Endothelial cell of umbilical vein (primary cell): ENCODE data around the gene KLF13.

Experiments
- CTCF ChIP-seq, 2 donors: IDR thresholded peaks; 1 replicate in 1 of 2; 2 replicates in 1 of 2; pipeline ENCODE4 v1.5.1; 2011; ENCODE audit warnings: low read length in 2 of 2, mild to moderate bottlenecking in 2 of 2, moderate library complexity in 2 of 2, control low read depth in 1 of 2, inconsistent platforms in 1 of 2, low read depth in 1 of 2; ENCODE audit not compliant: insufficient read depth in 1 of 2; ENCODE audit errors: extremely low read depth in 1 of 2
- EZH2 ChIP-seq: IDR thresholded peaks from 2 replicates; pipeline ENCODE4 v1.6.1; 2012; ENCODE audit warnings: borderline replicate concordance, low read depth, mild to moderate bottlenecking, moderate library complexity, low read length, inconsistent platforms; ENCODE audit not compliant: severe bottlenecking
- FOS ChIP-seq: IDR thresholded peaks from 2 replicates; pipeline ENCODE4 v1.6.1; 2011; ENCODE audit warnings: mild to moderate bottlenecking, low read length, moderate library complexity, borderline replicate concordance; ENCODE audit not compliant: insufficient read depth
- GATA2 ChIP-seq: IDR thresholded peaks from 2 replicates; pipeline ENCODE4 v1.7.0; 2011; ENCODE audit warnings: low read depth, mild to moderate bottlenecking, moderate library complexity, mixed read lengths, low read length; ENCODE audit not compliant: insufficient read length, insufficient read depth
- JUN ChIP-seq: IDR thresholded peaks from 2 replicates; pipeline ENCODE4 v1.6.1; 2011; ENCODE audit warnings: borderline replicate concordance, low read depth; ENCODE audit not compliant: insufficient read length, insufficient read depth
- MYC ChIP-seq: IDR thresholded peaks from one replicate; pipeline ENCODE4 v1.6.1; 2011; ENCODE audit warnings: mild to moderate bottlenecking, low read depth, low read length
- POLR2A ChIP-seq: IDR thresholded peaks from 2 replicates; pipeline ENCODE4 v1.6.1; 2012; ENCODE audit warnings: low read depth, mild to moderate bottlenecking, control low read depth, low read length
- POLR2AphosphoS5 ChIP-seq: IDR thresholded peaks from 2 replicates; pipeline ENCODE4 v1.6.1; 2012; ENCODE audit warnings: low read depth, mild to moderate bottlenecking, control low read depth, low read length, moderate library complexity; ENCODE audit not compliant: insufficient read depth

DNA sequence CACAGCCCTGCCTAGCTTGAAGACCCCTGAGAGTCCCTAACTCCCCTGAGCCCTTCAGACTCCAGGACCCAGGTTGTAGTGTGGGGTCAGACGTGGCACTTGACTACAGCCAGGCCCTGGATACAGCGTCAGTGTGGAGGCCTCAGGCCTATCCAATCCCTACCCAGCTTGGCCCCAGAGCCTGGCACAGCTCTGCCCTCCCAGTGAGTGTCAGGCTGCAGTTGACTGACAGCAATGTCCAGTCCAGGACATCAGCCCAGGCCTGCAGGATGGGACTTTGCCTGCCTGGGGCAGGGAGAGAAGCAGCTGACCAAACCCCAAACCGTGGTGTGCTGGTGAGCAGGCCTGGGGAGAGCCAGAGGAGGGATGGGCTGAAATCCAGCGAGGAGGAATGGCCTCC, 27.3 kb downstream of the KLF13 start:
- no peak for TF ChIP-seq CTCF (IDR thresholded peaks at IDR 0.05; ENCODE audit: extremely low read depth in 1 of 2, insufficient read depth in 1 of 2, low read depth in 1 of 2, low read length in 2 of 2)
- TF ChIP-seq MYC = no peak
- TF ChIP-seq JUN = no peak
- no peak for TF ChIP-seq POLR2A
- TF ChIP-seq GATA2 = no peak
- TF ChIP-seq POLR2AphosphoS5 = no peak
- no peak for TF ChIP-seq FOS
- no peak for TF ChIP-seq EZH2
